K562 (cell line): ENCODE data around the gene DOCK1. TPM values are rescaled to one million over a fixed set of nuclear protein-coding genes. Genes with fewer than 3 reads are reported as not detected.

ENCODE experiments used
- ATAC-seq: fragments of 200-7000 bp; cut with Tn5 transposase; 3 replicates; pipeline ENCODE4 v1.9.1; 2020; ENCODE audit warnings: moderate library complexity
- BruUV-seq: library from RNA; stranded (reverse); fragments of 400-500 nt; replicated peaks from 2 replicates; lab custom pipeline; 2021; lab: Mats Ljungman, UMichigan
- CTCF ChIA-PET: fragments of 300-600 bp; formaldehyde crosslinking; extraction: SDS; loops from one replicate; lab custom pipeline; 2021; ENCODE audit warnings: low intra/inter-chr PET ratio; lab: Yijun Ruan, JAX
- POLR2A ChIA-PET: fragments of 300-600, 350-650 bp; sonication (Branson Sonifier 250); formaldehyde crosslinking; extraction: SDS; loops from one replicate; lab custom pipeline; 2021; ENCODE audit warnings: antibody characterized with exemption, inconsistent platforms; lab: Yijun Ruan, JAX
- DNase-seq, 4 experiments: peaks; one replicate each; pipeline versions ENCODE4 v3.0.0 to v3.0.0-alpha.2; 2011 to 2018; ENCODE audit warnings: low spot score in 3 of 4, mixed read lengths in 3 of 4; ENCODE audit errors: extremely low read depth in 1 of 4
- FAIRE-seq: peaks from 2 replicates; lab custom pipeline; 2011; peaks lifted over from hg19 to GRCh38; lab: Jason Lieb, UNC
- H2AFZ ChIP-seq: 2 replicates; pipeline ENCODE4 v1.6.0; 2011; ENCODE audit warnings: low read depth, low read length, control low read depth, inconsistent platforms
- H3K27ac ChIP-seq: fragments of 200-600 bp; 3 replicates; pipeline ENCODE4 v1.8.0; 2011; ENCODE audit warnings: low read depth, mild to moderate bottlenecking, control low read depth, inconsistent platforms, low read length, moderate library complexity, mixed read lengths; ENCODE audit errors: extremely low read depth
- H3K27me3 ChIP-seq, 2 experiments: fragments of 300-600 bp in 1 of 2; 2 replicates in 1 of 2; 3 replicates in 1 of 2; pipeline versions ENCODE4 v1.6.0 to v1.8.0; 2011; ENCODE audit warnings: inconsistent platforms in 2 of 2, low read length in 2 of 2, mild to moderate bottlenecking in 1 of 2, mixed read lengths in 1 of 2, moderate library complexity in 1 of 2; ENCODE audit not compliant: control insufficient read depth in 2 of 2, insufficient read depth in 2 of 2
- H3K36me3 ChIP-seq: fragments of 300-600 bp; 3 replicates; pipeline ENCODE4 v1.8.0; 2011; ENCODE audit warnings: mild to moderate bottlenecking, low read length, inconsistent platforms; ENCODE audit not compliant: control insufficient read depth, insufficient read depth
- H3K4me1 ChIP-seq, 2 experiments: fragments of 200-600 bp in 1 of 2; replicated peaks in 1 of 2; 2 replicates in 1 of 2; 3 replicates in 1 of 2; pipeline versions ENCODE4 v1.5.1 to v1.8.0; 2011; ENCODE audit warnings: inconsistent platforms in 2 of 2, low read length in 2 of 2, mild to moderate bottlenecking in 1 of 2, mixed read lengths in 1 of 2, moderate library complexity in 1 of 2; ENCODE audit not compliant: control insufficient read depth in 2 of 2, insufficient read depth in 2 of 2
- H3K4me2 ChIP-seq: 2 replicates; pipeline ENCODE4 v1.6.1; 2011; ENCODE audit warnings: low read length, control low read depth, inconsistent platforms, mixed read lengths; ENCODE audit not compliant: insufficient read depth
- H3K4me3 ChIP-seq: fragments of 200-600 bp; sonication (generic), shearing (Covaris generic); 2 replicates; pipeline ENCODE4 v1.5.1; 2016; ENCODE audit warnings: control low read depth, inconsistent platforms
- H3K79me2 ChIP-seq: fragments of 200-600 bp; 3 replicates; pipeline ENCODE4 v1.8.0; 2011; ENCODE audit warnings: low read length, inconsistent platforms; ENCODE audit not compliant: control insufficient read depth, insufficient read depth
- H3K9ac ChIP-seq, 2 experiments: 2 replicates each; pipeline versions ENCODE4 v1.6.0 to v1.6.1; 2011; ENCODE audit warnings: low read depth in 2 of 2, low read length in 2 of 2, control low read depth in 1 of 2, inconsistent platforms in 1 of 2, mild to moderate bottlenecking in 1 of 2, mixed read lengths in 1 of 2; ENCODE audit not compliant: insufficient read depth in 1 of 2
- H3K9me1 ChIP-seq: one replicate; pipeline ENCODE4 v1.6.0; 2011; ENCODE audit warnings: inconsistent platforms, mild to moderate bottlenecking, low read length, moderate library complexity; ENCODE audit not compliant: control insufficient read depth, insufficient read depth
- H3K9me3 ChIP-seq: replicated peaks from 2 replicates; pipeline ENCODE4 v1.5.1; 2011; ENCODE audit warnings: low read depth, low read length, inconsistent platforms; ENCODE audit not compliant: control insufficient read depth, insufficient read depth
- H4K20me1 ChIP-seq: replicated peaks from 2 replicates; pipeline ENCODE4 v1.6.1; 2011; ENCODE audit warnings: low read length, inconsistent platforms, mixed read lengths; ENCODE audit not compliant: control insufficient read depth, insufficient read depth
- DACH1 ChIP-seq: fragments of 450-650 bp; IDR thresholded peaks from 2 replicates; pipeline ENCODE4 v1.6.1; 2018; ENCODE audit not compliant: partially characterized antibody
- GABPA ChIP-seq: fragments of 200-800 bp; sonication (Bioruptor generic); conservative IDR thresholded peaks from 2 replicates; pipeline ENCODE4 v1.6.1; 2016; ENCODE audit warnings: low read depth, missing genetic modification characterization, missing compliant biosample characterization
- HCFC1 ChIP-seq: IDR thresholded peaks from 2 replicates; pipeline ENCODE4 v1.6.1; 2012; ENCODE audit warnings: low read depth, low read length, improper control_type of control experiment
- MED1 ChIP-seq: sonication (generic); formaldehyde crosslinking; IDR thresholded peaks from 2 replicates; pipeline ENCODE4 v1.8.1; 2023; ENCODE audit warnings: missing genetic modification reagents, borderline replicate concordance
- TBP ChIP-seq: optimal IDR thresholded peaks from 2 replicates; pipeline ENCODE3; 2011; ENCODE audit warnings: low read depth, low read length, improper control_type of control experiment
- TOE1 ChIP-seq, 2 experiments: fragments of 450-650 bp in 1 of 2; sonication (generic) in 1 of 2; formaldehyde crosslinking in 1 of 2; IDR thresholded peaks; 2 replicates each; pipeline versions ENCODE4 v1.7.1 to v1.8.0; 2016 to 2022; ENCODE audit warnings: borderline replicate concordance in 2 of 2, mild to moderate bottlenecking in 2 of 2, antibody characterized with exemption in 1 of 2, inconsistent platforms in 1 of 2, low read depth in 1 of 2, missing genetic modification reagents in 1 of 2, moderate library complexity in 1 of 2
- USF1 ChIP-seq: sonication (generic); formaldehyde crosslinking; IDR thresholded peaks from 2 replicates; pipeline ENCODE4 v1.9.0; 2022; ENCODE audit warnings: mild to moderate bottlenecking, missing genetic modification reagents
- XRCC3 ChIP-seq: fragments of 450-650 bp; IDR thresholded peaks from 2 replicates; pipeline ENCODE4 v1.6.1; 2017; ENCODE audit warnings: mild to moderate bottlenecking, moderate library complexity
- ZNF316 ChIP-seq: fragments of 450-650 bp; IDR thresholded peaks from 2 replicates; pipeline ENCODE4 v1.6.1; 2016
- ZNF695 ChIP-seq: fragments of 450-650 bp; formaldehyde crosslinking; IDR thresholded peaks from 2 replicates; pipeline ENCODE4 v1.4.0; 2020; ENCODE audit warnings: mild to moderate bottlenecking, moderate library complexity
- ZNF785 ChIP-seq: fragments of 250-450 bp; sonication (Bioruptor Pico); IDR thresholded peaks from 2 replicates; pipeline ENCODE4 v1.4.0; 2020; ENCODE audit warnings: mild to moderate bottlenecking
- whole genome bisulfite sequencing: fragments of 100-300 bp; shearing (Covaris generic); methylation state at CpG from one replicate; pipeline ENCODE4 v1.1.6; 2016; ENCODE audit warnings: low coverage, mixed read lengths; ENCODE audit not compliant: insufficient coverage; ENCODE audit errors: missing lambda C conversion rate; 5-methylcytosine and 5-hydroxymethylcytosine counted together
- in situ Hi-C: fragments of 300-500 bp; cut with MboI; formaldehyde crosslinking; loops from 4 replicates; pipeline ENCODE4 v1.15.0; 2018; ENCODE audit warnings: inconsistent platforms, mixed read lengths
- intact Hi-C: fragments of 100-400 bp; cut with micrococcal nuclease; formaldehyde crosslinking; loops from 2 replicates; pipeline ENCODE4 v1.14.2; 2022
- polyA plus RNA-seq, 8 experiments: library from polyadenylated mRNA; depleted of rRNA in 4 of 8; stranded (reverse) in 5 of 8; unstranded in 3 of 8; fragments of >200 nt; fragmentation: Nextera tagmentation in 2 of 8; fragmentation: Illumina TruSeq in 1 of 8; extraction: Ambion mirVana in 2 of 8; extraction: Trizol in 1 of 8; gene quantifications; 2 replicates each; pipeline versions ENCODE4 v1.2.1 to v1.2.3, GENCODE V29; 2011 to 2014; ENCODE audit warnings: inconsistent platforms in 1 of 8, missing spikeins in 1 of 8
- total RNA-seq, 7 experiments: library from RNA; depleted of rRNA in 6 of 7; stranded (reverse); fragments of >200 nt in 6 of 7; fragmentation: Illumina TruSeq in 2 of 7; extraction: Trizol in 2 of 7; gene quantifications; 2 replicates each; pipeline versions ENCODE4 v1.2.1 to v1.2.3, GENCODE V29; 2011 to 2021; ENCODE audit warnings: low replicate concordance in 1 of 7
- TF ChIP-seq, protein P1 (sequence below), 2 experiments: fragments of 450-650 bp in 1 of 2; sonication (generic) in 1 of 2; formaldehyde crosslinking in 1 of 2; IDR thresholded peaks in 1 of 2; conservative IDR thresholded peaks in 1 of 2; 2 replicates each; pipeline versions ENCODE4 v1.6.1 to v1.8.1; 2016 to 2023; ENCODE audit warnings: mild to moderate bottlenecking in 2 of 2, moderate library complexity in 2 of 2, inconsistent platforms in 1 of 2, missing genetic modification reagents in 1 of 2
- TF ChIP-seq, protein P2 (sequence below): sonication (generic); formaldehyde crosslinking; IDR thresholded peaks from 2 replicates; pipeline ENCODE4 v1.8.1; 2023; ENCODE audit warnings: mild to moderate bottlenecking, missing genetic modification reagents

Gene DOCK1
- total and polyA plus RNA-seq, 9 of the 15 experiments (the other 6 are each of a cell fraction or from before 2014, with no cell fraction given), result 0.31 TPM; not detected in 8

DNA sequence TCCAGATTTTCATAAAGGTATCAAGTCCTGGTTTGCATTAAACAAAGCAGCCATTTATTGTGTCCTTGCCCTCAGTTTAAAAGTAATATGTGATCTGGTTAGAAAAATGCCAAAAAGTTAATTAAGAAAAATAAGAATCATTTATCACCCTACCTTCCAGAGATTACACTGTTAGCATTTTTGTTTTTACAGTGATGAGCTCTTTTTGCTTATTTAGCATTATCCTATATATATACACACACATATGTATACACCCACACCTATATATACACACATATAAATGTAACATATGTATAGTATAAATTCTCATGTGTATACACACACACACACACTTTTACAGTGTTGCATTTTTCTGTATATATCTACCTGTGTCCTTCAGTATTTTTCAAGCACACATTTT is 163.3 kb downstream of the DOCK1 start:
- ChIA-PET CTCF (no interaction called here), POLR2A (interaction anchor here (0.9 kb wide), 1 partner anchor 1251 kb away, joined by 3 read pairs; no protein-coding TSS in a partner anchor)
- intact Hi-C loops, result no loop called here
- Histone ChIP-seq H3K27me3 (no peaks in the 10 kb centered on the region), H3K9me3 (no peaks in the 10 kb centered on the region), H3K4me3 (no peak overlapping the region), H3K36me3 (no peaks in the 10 kb centered on the region), H3K4me2 (no peak overlapping the region), H3K9ac (no peak overlapping the region), H3K9me1 (no peaks in the 10 kb centered on the region), H4K20me1 (no peaks in the 10 kb centered on the region), H2AFZ (no peak overlapping the region), H3K79me2 (no peaks in the 10 kb centered on the region), H3K4me1 (no peaks in the 10 kb centered on the region), H3K27ac (no peak overlapping the region)
- ATAC-seq (no peak), FAIRE-seq (no peak), DNase-seq (no peak)
- in situ Hi-C loops, result no loop called here
- no TSS peak for BruUV-seq
- TF ChIP-seq ZNF785 (CRISPR knock-in tag), result no peak
- TF ChIP-seq GABPA (tag), result no peak
- TF ChIP-seq ZNF316, result peak; percentile 11; the same call in 1 of the 2 replicates

DNA sequence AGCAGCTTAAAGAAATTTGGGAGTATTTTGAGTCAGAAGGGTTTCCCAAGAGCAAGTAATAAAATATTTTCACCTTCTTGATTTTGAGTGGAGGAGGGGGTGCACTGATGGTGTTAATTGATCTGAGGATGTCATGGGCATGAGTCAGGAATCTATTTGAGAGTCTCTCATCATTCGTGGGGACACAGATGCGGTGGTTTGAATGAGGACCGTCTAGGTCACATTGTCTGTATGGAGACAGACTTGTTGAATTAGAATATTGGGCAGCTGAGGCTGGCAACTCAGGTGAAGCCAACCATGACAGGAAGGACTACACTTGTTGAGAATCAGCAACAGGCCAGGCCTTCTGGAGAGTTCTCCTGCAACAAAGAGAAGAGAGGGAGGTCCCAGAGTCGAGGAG is 164.2 kb downstream of the DOCK1 start:
- Histone ChIP-seq H3K9ac (no peak overlapping the region), H3K27me3 (no peaks in the 10 kb centered on the region), H2AFZ (no peak overlapping the region), H3K4me1 (no peaks in the 10 kb centered on the region), H3K4me3 (no peak overlapping the region), H3K36me3 (no peaks in the 10 kb centered on the region), H4K20me1 (no peaks in the 10 kb centered on the region), H3K9me1 (no peaks in the 10 kb centered on the region), H3K27ac (no peak overlapping the region), H3K4me2 (no peak overlapping the region), H3K9me3 (no peaks in the 10 kb centered on the region), H3K79me2 (no peaks in the 10 kb centered on the region)
- in situ Hi-C loops, result no loop called here
- POLR2A ChIA-PET, result interaction anchor here (0.9 kb wide), 1 partner anchor 1250 kb away, joined by 3 read pairs; no protein-coding TSS in a partner anchor
- CTCF ChIA-PET, result no interaction called here
- BruUV-seq, result no TSS peak
- intact Hi-C loops, result no loop called here
- FAIRE-seq (no peak), DNase-seq (no peak), ATAC-seq (no peak)
- 6% methylated on average over 4 of the region's 4 CpGs for WGBS
- TF ChIP-seq DACH1 (no peak), HCFC1 (no peak), TOE1 (IDR thresholded peaks at IDR 0.05; ENCODE audit: borderline replicate concordance) (no peak), TOE1 (CRISPR knock-in tag; IDR thresholded peaks at IDR 0.05; ENCODE audit: borderline replicate concordance, low read depth) (no peak), USF1 (CRISPR knock-in tag) (no peak), TBP (no peak), XRCC3 (no peak), MED1 (CRISPR knock-in tag) (no peak), ZNF695 (no peak)
- TF ChIP-seq, protein P1, sequence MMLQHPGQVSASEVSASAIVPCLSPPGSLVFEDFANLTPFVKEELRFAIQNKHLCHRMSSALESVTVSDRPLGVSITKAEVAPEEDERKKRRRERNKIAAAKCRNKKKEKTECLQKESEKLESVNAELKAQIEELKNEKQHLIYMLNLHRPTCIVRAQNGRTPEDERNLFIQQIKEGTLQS (IDR thresholded peaks at IDR 0.05), result no peak
- TF ChIP-seq, protein P1 (CRISPR knock-in tag; conservative IDR thresholded peaks at IDR 0.05), result no peak
- TF ChIP-seq, protein P2, sequence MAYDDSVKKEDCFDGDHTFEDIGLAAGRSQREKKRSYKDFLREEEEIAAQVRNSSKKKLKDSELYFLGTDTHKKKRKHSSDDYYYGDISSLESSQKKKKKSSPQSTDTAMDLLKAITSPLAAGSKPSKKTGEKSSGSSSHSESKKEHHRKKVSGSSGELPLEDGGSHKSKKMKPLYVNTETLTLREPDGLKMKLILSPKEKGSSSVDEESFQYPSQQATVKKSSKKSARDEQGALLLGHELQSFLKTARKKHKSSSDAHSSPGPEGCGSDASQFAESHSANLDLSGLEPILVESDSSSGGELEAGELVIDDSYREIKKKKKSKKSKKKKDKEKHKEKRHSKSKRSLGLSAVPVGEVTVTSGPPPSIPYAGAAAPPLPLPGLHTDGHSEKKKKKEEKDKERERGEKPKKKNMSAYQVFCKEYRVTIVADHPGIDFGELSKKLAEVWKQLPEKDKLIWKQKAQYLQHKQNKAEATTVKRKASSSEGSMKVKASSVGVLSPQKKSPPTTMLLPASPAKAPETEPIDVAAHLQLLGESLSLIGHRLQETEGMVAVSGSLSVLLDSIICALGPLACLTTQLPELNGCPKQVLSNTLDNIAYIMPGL (CRISPR knock-in tag), result no peak
